Thoracic aorta (tissue), 2 donors: ENCODE results near the gene SPCS3. TPM values are rescaled to one million over a fixed set of nuclear protein-coding genes. Genes with fewer than 3 reads are reported as not detected.

Experiments used
- ATAC-seq: fragments of 150-250 bp; one replicate; pipeline ENCODE4 v1.8.0; 2017; ENCODE audit warnings: low read depth; ENCODE audit not compliant: insufficient number of reproducible peaks, low FRiP score
- DNase-seq: peaks from one replicate; pipeline ENCODE4 v3.0.0-alpha.2; 2020; ENCODE audit warnings: low spot score
- H3K27ac ChIP-seq, 2 donors: fragments of 200-600 bp; sonication (generic); 1 replicate in 1 of 2; 2 replicates in 1 of 2; pipeline ENCODE4 v1.5.1; 2016; ENCODE audit warnings: mild to moderate bottlenecking in 2 of 2, moderate library complexity in 2 of 2
- H3K27me3 ChIP-seq: fragments of 200-600 bp; sonication (generic); replicated peaks from 2 replicates; pipeline ENCODE4 v1.6.0; 2016; ENCODE audit warnings: mild to moderate bottlenecking; ENCODE audit not compliant: insufficient read depth
- H3K36me3 ChIP-seq: fragments of 200-600 bp; sonication (generic); one replicate; pipeline ENCODE4 v1.5.1; 2016
- H3K4me1 ChIP-seq, 2 donors: fragments of 200-600 bp; sonication (generic); 1 replicate in 1 of 2; 2 replicates in 1 of 2; pipeline versions ENCODE4 v1.5.1 to v1.6.0; 2016; ENCODE audit warnings: low read depth in 2 of 2, mild to moderate bottlenecking in 1 of 2; ENCODE audit not compliant: control insufficient read depth in 1 of 2
- H3K4me3 ChIP-seq: fragments of 200-600 bp; sonication (generic); 2 replicates; pipeline ENCODE4 v1.5.1; 2016; ENCODE audit warnings: mild to moderate bottlenecking
- H3K9me3 ChIP-seq: fragments of 200-600 bp; sonication (generic); 2 replicates; pipeline ENCODE4 v1.5.1; 2016
- CTCF ChIP-seq: fragments of 200-600 bp; sonication (generic); IDR thresholded peaks from one replicate; pipeline ENCODE4 v1.5.1; 2019; ENCODE audit warnings: antibody characterized with exemption
- total RNA-seq, 2 donors: library from RNA; depleted of rRNA; stranded (reverse); fragments of >200 nt; gene quantifications; one replicate each; pipeline versions ENCODE4 v1.1.0 to v1.2.3, GENCODE V29; 2016

Gene SPCS3
- total RNA-seq, 2 donors from 2014 or later: 74.1 to 88.4 TPM

GRCh38 chr4:176380352-176381157, 60.8 kb downstream of the SPCS3 start:
- H3K4me3 ChIP-seq: no peak overlapping the region
- ATAC-seq: no peak

More at GRCh38 chr4:176380352-176381157, 60.8 kb downstream of the SPCS3 start:
- no peak for TF ChIP-seq CTCF
- Histone ChIP-seq H3K27ac (no peak overlapping the region), H3K36me3 (no peaks in the 10 kb centered on the region), H3K27me3 (no peaks in the 10 kb centered on the region), H3K4me1 (no peaks in the 10 kb centered on the region), H3K9me3 (no peaks in the 10 kb centered on the region)
- DNase-seq: no peak

Other genes starting within 250 kb of the SPCS3 start
- gene SPATA4, start 124.4 kb upstream of the SPCS3 start, total RNA-seq: not detected
- not detected for gene ASB5, start 50.7 kb upstream of the SPCS3 start, total RNA-seq